Kidney epithelial cell (primary cell): ENCODE data around the gene CHRNA10. TPM values are rescaled to one million over a fixed set of nuclear protein-coding genes. Genes with fewer than 3 reads are reported as not detected.

Experiments
- DNase-seq: peaks from one replicate; pipeline ENCODE4 v3.0.0-alpha.2; 2010; ENCODE audit warnings: low read depth
- H3K27me3 ChIP-seq: 2 replicates; pipeline ENCODE4 v1.6.0; 2011; ENCODE audit warnings: low read length; ENCODE audit not compliant: control insufficient read depth, insufficient read depth
- H3K36me3 ChIP-seq: 2 replicates; pipeline ENCODE4 v1.5.1; 2011; ENCODE audit warnings: low read length; ENCODE audit not compliant: control insufficient read depth, insufficient read depth
- H3K4me3 ChIP-seq: 2 replicates; pipeline ENCODE4 v1.5.1; 2011; ENCODE audit warnings: low read depth, mild to moderate bottlenecking, control low read depth, low read length
- total RNA-seq: library from RNA; depleted of rRNA; stranded (reverse); fragments of >200 nt; gene quantifications from 2 replicates; pipeline ENCODE4 v1.2.3, GENCODE V29; 2015
- TF ChIP-seq, protein P1 (sequence below): IDR thresholded peaks from 2 replicates; pipeline ENCODE4 v1.5.1; 2011; ENCODE audit warnings: mild to moderate bottlenecking, moderate library complexity, low read length, control low read depth, inconsistent platforms; ENCODE audit not compliant: insufficient read depth, poor library complexity, severe bottlenecking

The CHRNA10 gene
- total RNA-seq, 1 donor from 2014 or later: 0.54 TPM

DNA sequence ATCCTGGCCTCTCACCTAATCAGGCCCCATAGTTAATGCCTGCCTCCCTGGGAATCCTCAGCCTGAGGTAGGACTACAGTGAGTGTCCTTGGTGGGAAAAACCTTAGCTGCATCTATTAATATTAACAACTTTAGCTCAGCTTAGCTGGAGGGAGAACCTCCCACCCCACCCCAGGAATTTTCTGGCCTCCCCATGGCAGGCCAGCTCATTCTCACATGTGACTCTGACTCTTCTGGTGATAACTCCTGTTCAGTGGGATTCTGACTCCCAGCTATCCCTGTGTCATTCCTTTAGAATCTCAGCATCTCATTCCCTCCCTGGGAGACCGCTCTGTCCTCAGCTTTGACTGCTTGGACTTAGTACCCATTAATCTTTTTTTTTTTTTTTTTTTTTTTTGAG is 43.9 kb downstream of the CHRNA10 start:
- DNase-seq: peak; percentile 84
- no peak overlapping the region for H3K4me3 ChIP-seq
- TF ChIP-seq, protein P1, sequence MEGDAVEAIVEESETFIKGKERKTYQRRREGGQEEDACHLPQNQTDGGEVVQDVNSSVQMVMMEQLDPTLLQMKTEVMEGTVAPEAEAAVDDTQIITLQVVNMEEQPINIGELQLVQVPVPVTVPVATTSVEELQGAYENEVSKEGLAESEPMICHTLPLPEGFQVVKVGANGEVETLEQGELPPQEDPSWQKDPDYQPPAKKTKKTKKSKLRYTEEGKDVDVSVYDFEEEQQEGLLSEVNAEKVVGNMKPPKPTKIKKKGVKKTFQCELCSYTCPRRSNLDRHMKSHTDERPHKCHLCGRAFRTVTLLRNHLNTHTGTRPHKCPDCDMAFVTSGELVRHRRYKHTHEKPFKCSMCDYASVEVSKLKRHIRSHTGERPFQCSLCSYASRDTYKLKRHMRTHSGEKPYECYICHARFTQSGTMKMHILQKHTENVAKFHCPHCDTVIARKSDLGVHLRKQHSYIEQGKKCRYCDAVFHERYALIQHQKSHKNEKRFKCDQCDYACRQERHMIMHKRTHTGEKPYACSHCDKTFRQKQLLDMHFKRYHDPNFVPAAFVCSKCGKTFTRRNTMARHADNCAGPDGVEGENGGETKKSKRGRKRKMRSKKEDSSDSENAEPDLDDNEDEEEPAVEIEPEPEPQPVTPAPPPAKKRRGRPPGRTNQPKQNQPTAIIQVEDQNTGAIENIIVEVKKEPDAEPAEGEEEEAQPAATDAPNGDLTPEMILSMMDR: no peak
- H3K36me3 ChIP-seq: no peaks in the 10 kb centered on the region
- H3K27me3 ChIP-seq: no peaks in the 10 kb centered on the region

DNA sequence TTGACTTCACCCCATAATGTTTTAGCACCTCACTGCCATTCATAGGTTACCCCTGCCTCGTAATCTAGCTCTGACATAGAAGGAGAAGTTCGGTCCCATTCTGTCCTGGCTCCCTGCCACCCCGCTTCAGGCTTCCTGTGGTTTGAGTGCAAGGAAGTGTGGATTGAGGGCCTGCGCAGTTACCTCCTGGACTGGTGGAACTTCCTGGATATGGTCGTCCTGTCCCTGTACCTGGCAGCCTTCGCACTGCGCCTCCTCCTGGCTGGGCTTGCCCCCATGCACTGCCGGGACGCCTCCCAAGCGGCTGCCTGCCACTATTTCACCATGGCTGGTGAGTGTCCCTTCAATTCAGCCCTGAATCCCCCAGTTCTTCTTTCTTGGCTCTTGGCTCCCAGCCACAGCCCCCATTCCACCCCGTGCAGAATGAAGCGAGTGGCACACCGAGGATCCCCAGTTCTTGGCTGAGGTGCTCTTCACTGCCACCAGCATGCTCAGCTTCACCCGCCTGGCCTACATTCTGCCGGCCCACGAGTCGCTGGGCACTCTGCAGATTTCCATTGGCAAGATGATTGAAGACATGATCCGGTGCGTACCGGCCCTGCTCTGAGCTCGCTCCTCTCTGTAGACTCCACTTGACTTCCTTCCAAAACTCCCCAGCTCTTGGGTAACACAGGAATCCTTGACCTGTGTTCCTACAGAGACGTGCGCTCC is 44.8 kb downstream of the CHRNA10 start:
- DNase-seq: no peak
- Histone ChIP-seq H3K27me3 (no peaks in the 10 kb centered on the region), H3K36me3 (no peaks in the 10 kb centered on the region), H3K4me3 (no peak overlapping the region)
- TF ChIP-seq, protein P1: no peak

DNA sequence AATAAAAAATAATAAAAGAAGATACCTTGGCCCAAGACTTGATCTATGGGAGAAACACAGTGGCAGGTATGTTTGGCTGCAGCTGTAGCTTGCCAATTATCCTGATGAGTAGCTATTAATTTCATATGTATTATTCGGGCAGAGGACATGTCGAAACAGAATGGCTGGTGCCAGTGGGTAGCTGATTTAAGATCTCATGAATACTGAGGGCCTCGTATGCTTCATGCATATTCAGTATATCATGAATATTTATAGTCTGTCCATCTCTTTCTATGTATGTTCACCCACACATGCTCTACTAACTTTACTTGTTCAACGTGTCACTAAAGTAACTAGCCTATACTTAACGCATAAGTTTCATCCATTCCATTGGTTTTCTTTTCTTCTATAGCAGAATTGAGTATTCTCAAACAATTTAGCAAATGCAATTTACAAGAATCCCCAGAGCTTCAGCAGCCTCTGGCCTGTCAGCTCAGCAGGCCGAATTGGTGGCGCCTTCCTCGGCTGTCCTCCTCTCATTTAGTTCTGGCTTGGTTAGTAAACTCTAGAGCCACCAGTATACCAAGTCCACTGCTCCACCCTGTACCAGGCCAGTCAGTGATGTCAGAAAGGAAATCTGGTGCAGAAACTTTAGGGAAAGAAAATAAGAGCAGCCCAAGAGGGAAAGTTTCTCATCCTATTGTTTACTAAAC is 47.3 kb downstream of the CHRNA10 start:
- DNase-seq: no peak
- TF ChIP-seq, protein P1: no peak

DNA sequence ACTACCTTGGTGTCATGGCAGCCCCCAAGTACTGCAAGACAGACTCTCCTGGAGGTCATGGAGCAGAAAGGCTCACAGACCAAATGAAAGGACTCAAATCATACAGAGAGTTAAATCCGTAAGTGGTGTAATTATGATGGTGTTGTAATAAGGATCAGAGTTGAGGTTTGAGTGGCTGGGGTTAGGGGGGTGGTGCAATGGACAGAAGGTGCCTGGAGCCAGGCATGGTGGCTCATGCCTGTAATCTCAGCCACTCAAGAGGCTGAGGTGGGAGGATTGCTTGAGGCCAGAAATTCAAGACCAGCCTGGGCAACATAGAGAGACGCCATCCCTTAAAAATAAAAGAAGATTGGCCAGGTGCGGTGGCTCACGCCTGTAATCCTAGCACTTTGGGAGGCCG is 48.1 kb downstream of the CHRNA10 start:
- H3K27me3 ChIP-seq: no peaks in the 10 kb centered on the region
- no peak for DNase-seq
- TF ChIP-seq, protein P1: no peak
- no peak overlapping the region for H3K4me3 ChIP-seq
- H3K36me3 ChIP-seq: no peaks in the 10 kb centered on the region

More for the DNA sequence above, 47.3 kb downstream of the CHRNA10 start:
- H3K27me3 ChIP-seq: no peaks in the 10 kb centered on the region
- no peaks in the 10 kb centered on the region for H3K36me3 ChIP-seq
- H3K4me3 ChIP-seq: no peak overlapping the region

DNA sequence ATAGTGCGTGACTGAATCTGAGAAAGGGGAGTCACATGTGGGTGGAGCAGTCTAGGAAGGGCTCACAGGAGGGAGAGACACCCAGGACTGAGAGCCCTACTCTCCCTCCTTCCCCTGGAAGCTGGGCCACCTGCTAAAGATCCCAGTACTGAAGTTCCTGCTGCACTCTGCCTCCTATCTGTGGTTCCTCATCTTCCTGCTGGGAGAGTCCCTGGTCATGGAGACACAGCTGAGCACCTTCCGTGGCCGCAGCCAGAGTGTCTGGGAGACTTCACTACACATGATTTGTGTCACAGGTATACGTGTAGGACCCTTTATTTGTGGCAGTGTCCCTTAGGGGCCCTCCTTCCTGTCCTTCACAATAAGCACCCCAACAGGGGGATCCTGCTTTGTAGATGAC is 48.7 kb downstream of the CHRNA10 start:
- TF ChIP-seq, protein P1: no peak
- H3K36me3 ChIP-seq: no peaks in the 10 kb centered on the region

More for the DNA sequence above, 48.7 kb downstream of the CHRNA10 start:
- H3K4me3 ChIP-seq: no peak overlapping the region
- DNase-seq: no peak
- H3K27me3 ChIP-seq: no peaks in the 10 kb centered on the region
